ACC112 (cell line): ENCODE results near the gene CASP8AP2.
"Not testable (repeated sequence)": the region's sequence is repeated elsewhere in the genome, so short reads cannot be mapped to it uniquely, and the experiment has no call there.

Experiments
- H2AFZ ChIP-seq: fragments of 200-600 bp; sonication (generic); one replicate; pipeline ENCODE4 v1.6.0; 2017; ENCODE audit warnings: antibody characterized with exemption, low read length; ENCODE audit not compliant: unreplicated experiment
- H3K27ac ChIP-seq: fragments of 200-600 bp; sonication (generic); 2 replicates; pipeline ENCODE4 v1.5.1; 2014; ENCODE audit warnings: low read depth, mild to moderate bottlenecking, antibody characterized with exemption, low read length, moderate library complexity
- H3K27me3 ChIP-seq: fragments of 200-600 bp; sonication (generic); 2 replicates; pipeline ENCODE4 v1.6.1; 2014; ENCODE audit warnings: mild to moderate bottlenecking, antibody characterized with exemption, low read length, moderate library complexity, mixed read lengths; ENCODE audit not compliant: insufficient read depth
- H3K36me3 ChIP-seq: fragments of 200-600 bp; sonication (generic); 2 replicates; pipeline ENCODE4 v1.6.1; 2016; ENCODE audit warnings: mild to moderate bottlenecking, antibody characterized with exemption, low read length, moderate library complexity, mixed read lengths; ENCODE audit not compliant: insufficient read depth
- H3K4me1 ChIP-seq: fragments of 200-600 bp; sonication (generic); one replicate; pipeline ENCODE4 v1.6.1; 2016; ENCODE audit warnings: low read length, mixed read lengths; ENCODE audit not compliant: insufficient read depth, unreplicated experiment, control insufficient read depth
- H3K4me3 ChIP-seq: fragments of 200-600 bp; sonication (generic); 2 replicates; pipeline ENCODE4 v1.5.1; 2014; ENCODE audit warnings: mild to moderate bottlenecking, low read depth, low read length
- H3K79me2 ChIP-seq: fragments of 200-600 bp; sonication (generic); one replicate; pipeline ENCODE4 v1.6.0; 2016; ENCODE audit warnings: low read length; ENCODE audit not compliant: control insufficient read depth, unreplicated experiment, insufficient read depth

The CASP8AP2 gene

GRCh38 chr6:89829472-89830169 is at the start of gene CASP8AP2:
Gene CASP8AP2, plus strand, starts transcription at chr6:89829880.
- H3K79me2 ChIP-seq = peaks cover 32% of the 10 kb centered on the region
- H3K4me3 ChIP-seq = peak within 1 kb of the TSS; percentile 96
- peak within 1 kb of the TSS; percentile 11; the same call in 1 of the 2 replicates for H3K27ac ChIP-seq

GRCh38 chr6:89781070-89782034 is 48.3 kb upstream of the CASP8AP2 start:
- no peak overlapping the region for H3K4me3 ChIP-seq
- no peak overlapping the region for H2AFZ ChIP-seq
- H3K36me3 ChIP-seq = peaks cover 30% of the 10 kb centered on the region
- H3K27me3 ChIP-seq = no peaks in the 10 kb centered on the region
- no peaks in the 10 kb centered on the region for H3K4me1 ChIP-seq
- H3K27ac ChIP-seq = no peak overlapping the region
- H3K79me2 ChIP-seq = no peaks in the 10 kb centered on the region

More at GRCh38 chr6:89829472-89830169, at the start of gene CASP8AP2:
- Histone ChIP-seq H2AFZ (peak within 1 kb of the TSS; percentile 97), H3K36me3 (peaks cover 4% of the 10 kb centered on the region), H3K27me3 (no peaks in the 10 kb centered on the region), H3K4me1 (peaks cover 6% of the 10 kb centered on the region)

- no peak overlapping the region for H2AFZ ChIP-seq
- H3K27me3 ChIP-seq = no peaks in the 10 kb centered on the region
- no peaks in the 10 kb centered on the region for H3K4me1 ChIP-seq
- H3K4me3 ChIP-seq = no peak overlapping the region
- H3K36me3 ChIP-seq = peaks cover 32% of the 10 kb centered on the region
- H3K79me2 ChIP-seq = no peaks in the 10 kb centered on the region
- H3K27ac ChIP-seq = no peak overlapping the region
Observed at GRCh38 chr6:89782222-89782621, 47.5 kb upstream of the CASP8AP2 start.

GRCh38 chr6:89783293-89783692 is 46.4 kb upstream of the CASP8AP2 start:
- H3K27ac ChIP-seq, H2AFZ ChIP-seq, H3K79me2 ChIP-seq, H3K27me3 ChIP-seq, H3K4me3 ChIP-seq, H3K4me1 ChIP-seq: not testable (repeated sequence)
- H3K36me3 ChIP-seq = peaks cover 32% of the 10 kb centered on the region

- no peak overlapping the region for H2AFZ ChIP-seq
- H3K4me3 ChIP-seq = no peak overlapping the region
- H3K36me3 ChIP-seq = peaks cover 24% of the 10 kb centered on the region
- no peaks in the 10 kb centered on the region for H3K79me2 ChIP-seq
- H3K27me3 ChIP-seq = no peaks in the 10 kb centered on the region
- H3K27ac ChIP-seq = no peak overlapping the region
- H3K4me1 ChIP-seq = no peaks in the 10 kb centered on the region
Observed at GRCh38 chr6:89784838-89785237, 44.8 kb upstream of the CASP8AP2 start.

- Histone ChIP-seq H3K4me3 (no peak overlapping the region), H3K27me3 (no peaks in the 10 kb centered on the region), H3K36me3 (peaks cover 15% of the 10 kb centered on the region), H3K79me2 (no peaks in the 10 kb centered on the region), H3K4me1 (no peaks in the 10 kb centered on the region), H3K27ac (no peak overlapping the region), H2AFZ (no peak overlapping the region)
Observed at GRCh38 chr6:89786970-89787369, 42.7 kb upstream of the CASP8AP2 start.

GRCh38 chr6:89787660-89788328 is 41.9 kb upstream of the CASP8AP2 start:
- Histone ChIP-seq H3K4me1 (no peaks in the 10 kb centered on the region), H3K4me3 (no peak overlapping the region), H3K27ac (no peak overlapping the region), H3K36me3 (peaks cover 15% of the 10 kb centered on the region), H3K79me2 (no peaks in the 10 kb centered on the region), H3K27me3 (no peaks in the 10 kb centered on the region), H2AFZ (no peak overlapping the region)

- Histone ChIP-seq H3K4me1 (no peaks in the 10 kb centered on the region), H3K4me3 (no peak overlapping the region), H3K27me3 (no peaks in the 10 kb centered on the region), H2AFZ (no peak overlapping the region), H3K27ac (no peak overlapping the region), H3K36me3 (peaks cover 8% of the 10 kb centered on the region), H3K79me2 (no peaks in the 10 kb centered on the region)
Observed at GRCh38 chr6:89789980-89790379, 39.7 kb upstream of the CASP8AP2 start.

- Histone ChIP-seq H3K27me3 (no peaks in the 10 kb centered on the region), H3K4me3 (no peak overlapping the region), H2AFZ (no peak overlapping the region), H3K36me3 (peaks cover 6% of the 10 kb centered on the region; the same call in 1 of the 2 replicates), H3K4me1 (no peaks in the 10 kb centered on the region), H3K79me2 (no peaks in the 10 kb centered on the region), H3K27ac (no peak overlapping the region)
Observed at GRCh38 chr6:89790403-89790802, 39.3 kb upstream of the CASP8AP2 start.

- Histone ChIP-seq H3K27me3 (no peaks in the 10 kb centered on the region), H3K36me3 (0 out of 2 replicates have a peak, but pooled peaks cover 3% of the 10 kb centered on the region), H3K4me1 (peaks cover 3% of the 10 kb centered on the region), H3K79me2 (peaks cover 4% of the 10 kb centered on the region), H3K4me3 (no peak overlapping the region), H2AFZ (no peak overlapping the region), H3K27ac (no peak overlapping the region)
Observed at GRCh38 chr6:89792881-89793280, 36.8 kb upstream of the CASP8AP2 start.
